Activated CD8-positive, alpha-beta memory T cell treated with anti-CD3 and anti-CD28 coated beads for 48 hours (primary cell): ENCODE measurements around the gene TRMT112.

ENCODE experiments used
- DNase-seq, 3 experiments: peaks; one replicate each; pipeline ENCODE4 v3.0.0-alpha.2; 2020; ENCODE audit warnings: low read depth in 2 of 3, low spot score in 2 of 3

Gene TRMT112

GRCh38 chr11:64276653-64277431 is 40.5 kb downstream of the TRMT112 start:
- no peak for DNase-seq

- DNase-seq: no peak
These were observed 41.5 kb downstream of the TRMT112 start for GRCh38 chr11:64275841-64276240.

- no peak for DNase-seq
These were observed 42.1 kb downstream of the TRMT112 start for GRCh38 chr11:64275031-64275800.

- peak; percentile 89 to 98 (median 96) for DNase-seq
These were observed 47.7 kb downstream of the TRMT112 start for GRCh38 chr11:64269540-64270220.

- peak in 2 of 3 experiments; percentile 19 to 38 for DNase-seq
These were observed 48.3 kb downstream of the TRMT112 start for GRCh38 chr11:64268893-64269539.

- DNase-seq: no peak
These were observed 49.1 kb downstream of the TRMT112 start for GRCh38 chr11:64268025-64268892.

GRCh38 chr11:64267207-64267945 is 50.0 kb downstream of the TRMT112 start:
- DNase-seq: no peak
